BLaER1 (cell line): ENCODE results near the gene CLHC1.
"Not testable (repeated sequence)": the region's sequence is repeated elsewhere in the genome, so short reads cannot be mapped to it uniquely, and the experiment has no call there.

ENCODE experiments used
- H3K27ac ChIP-seq: shearing (Covaris generic); formaldehyde crosslinking; 2 replicates; pipeline ENCODE4 v1.8.1; 2022
- H3K27me3 ChIP-seq: shearing (Covaris generic); formaldehyde crosslinking; 2 replicates; pipeline ENCODE4 v1.8.1; 2022
- H3K36me3 ChIP-seq: shearing (Covaris generic); formaldehyde crosslinking; 2 replicates; pipeline ENCODE4 v1.8.1; 2022
- H3K4me1 ChIP-seq: shearing (Covaris generic); formaldehyde crosslinking; 2 replicates; pipeline ENCODE4 v1.8.1; 2022
- H3K4me2 ChIP-seq: shearing (Covaris generic); formaldehyde crosslinking; 2 replicates; pipeline ENCODE4 v1.8.1; 2022
- H3K4me3 ChIP-seq: shearing (Covaris generic); formaldehyde crosslinking; 2 replicates; pipeline ENCODE4 v1.8.1; 2022
- H3K9ac ChIP-seq: shearing (Covaris generic); formaldehyde crosslinking; 2 replicates; pipeline ENCODE4 v1.8.1; 2022
- H3K9me3 ChIP-seq: shearing (Covaris generic); formaldehyde crosslinking; 2 replicates; pipeline ENCODE4 v1.8.1; 2022
- H4K20me1 ChIP-seq: shearing (Covaris generic); formaldehyde crosslinking; 2 replicates; pipeline ENCODE4 v1.8.1; 2022
- Cebpa-rat ChIP-seq: shearing (Covaris generic); IDR thresholded peaks from 2 replicates; pipeline ENCODE4 v1.8.1; 2022

CLHC1 gene

GRCh38 chr2:55252832-55253231 lies 20.7 kb upstream of the CLHC1 start:
- H3K27ac ChIP-seq: no peak overlapping the region
- no peaks in the 10 kb centered on the region for H4K20me1 ChIP-seq
- no peaks in the 10 kb centered on the region for H3K27me3 ChIP-seq
- no peaks in the 10 kb centered on the region for H3K9me3 ChIP-seq
- no peaks in the 10 kb centered on the region for H3K4me1 ChIP-seq
- H3K9ac ChIP-seq: no peak overlapping the region
- H3K4me3 ChIP-seq: no peak overlapping the region
- no peak for TF ChIP-seq Cebpa-rat
- no peak overlapping the region for H3K4me2 ChIP-seq
- peaks cover 67% of the 10 kb centered on the region for H3K36me3 ChIP-seq

GRCh38 chr2:55247025-55247424 lies 14.9 kb upstream of the CLHC1 start:
- Histone ChIP-seq H3K4me1 (peaks cover 4% of the 10 kb centered on the region), H3K4me2 (no peak overlapping the region), H3K27ac (no peak overlapping the region), H3K4me3 (no peak overlapping the region), H3K27me3 (no peaks in the 10 kb centered on the region), H3K9me3 (no peaks in the 10 kb centered on the region), H3K36me3 (peaks cover 62% of the 10 kb centered on the region), H4K20me1 (no peaks in the 10 kb centered on the region), H3K9ac (no peak overlapping the region)
- no peak for TF ChIP-seq Cebpa-rat

GRCh38 chr2:55245411-55245810 lies 13.3 kb upstream of the CLHC1 start:
- TF ChIP-seq Cebpa-rat: no peak
- H4K20me1 ChIP-seq: no peaks in the 10 kb centered on the region
- H3K27ac ChIP-seq: no peak overlapping the region
- no peaks in the 10 kb centered on the region for H3K27me3 ChIP-seq
- no peak overlapping the region for H3K9ac ChIP-seq
- peaks cover 13% of the 10 kb centered on the region for H3K4me1 ChIP-seq
- H3K9me3 ChIP-seq: no peaks in the 10 kb centered on the region
- H3K4me2 ChIP-seq: no peak overlapping the region
- H3K4me3 ChIP-seq: no peak overlapping the region
- H3K36me3 ChIP-seq: peaks cover 65% of the 10 kb centered on the region

- Histone ChIP-seq H3K4me1 (peaks cover 22% of the 10 kb centered on the region), H3K4me3 (no peak overlapping the region), H3K9ac (no peak overlapping the region), H3K4me2 (no peak overlapping the region), H3K27ac (no peak overlapping the region), H4K20me1 (no peaks in the 10 kb centered on the region), H3K9me3 (no peaks in the 10 kb centered on the region), H3K27me3 (no peaks in the 10 kb centered on the region), H3K36me3 (peaks cover 56% of the 10 kb centered on the region)
- no peak for TF ChIP-seq Cebpa-rat
Measured at GRCh38 chr2:55242617-55243016, 10.5 kb upstream of the CLHC1 start.

- H4K20me1 ChIP-seq, H3K27ac ChIP-seq, H3K9ac ChIP-seq, H3K27me3 ChIP-seq, H3K9me3 ChIP-seq, H3K4me3 ChIP-seq: not testable (repeated sequence)
- H3K4me2 ChIP-seq: peak overlapping the region; percentile 37
- peaks cover 22% of the 10 kb centered on the region for H3K4me1 ChIP-seq
- H3K36me3 ChIP-seq: peaks cover 57% of the 10 kb centered on the region
Measured at GRCh38 chr2:55241582-55241981, 9.5 kb upstream of the CLHC1 start.

- H3K27ac ChIP-seq: no peak overlapping the region
- no peak overlapping the region for H3K4me2 ChIP-seq
- no peak for TF ChIP-seq Cebpa-rat
Measured at GRCh38 chr2:55239656-55240222, 7.6 kb upstream of the CLHC1 start.

GRCh38 chr2:55236992-55237543 lies 5.0 kb upstream of the CLHC1 start:
- Histone ChIP-seq H3K4me2 (no peak overlapping the region), H3K36me3 (peaks cover 62% of the 10 kb centered on the region), H3K9me3 (no peaks in the 10 kb centered on the region), H3K4me3 (no peak overlapping the region), H3K27ac (no peak overlapping the region), H3K27me3 (no peaks in the 10 kb centered on the region), H3K4me1 (peaks cover 40% of the 10 kb centered on the region), H4K20me1 (peaks cover 40% of the 10 kb centered on the region), H3K9ac (no peak overlapping the region)
- TF ChIP-seq Cebpa-rat: no peak

More at GRCh38 chr2:55239656-55240222, 7.6 kb upstream of the CLHC1 start:
- no peaks in the 10 kb centered on the region for H3K27me3 ChIP-seq
- no peak overlapping the region for H3K4me3 ChIP-seq
- H3K9ac ChIP-seq: no peak overlapping the region
- peaks cover 24% of the 10 kb centered on the region for H4K20me1 ChIP-seq
- H3K4me1 ChIP-seq: peaks cover 29% of the 10 kb centered on the region
- no peaks in the 10 kb centered on the region for H3K9me3 ChIP-seq
- peaks cover 58% of the 10 kb centered on the region for H3K36me3 ChIP-seq

- H3K36me3 ChIP-seq: peaks cover 54% of the 10 kb centered on the region
- no peak overlapping the region for H3K4me3 ChIP-seq
- peaks cover 39% of the 10 kb centered on the region for H3K4me1 ChIP-seq
- H3K4me2 ChIP-seq: no peak overlapping the region
- no peaks in the 10 kb centered on the region for H3K9me3 ChIP-seq
- H4K20me1 ChIP-seq: peaks cover 40% of the 10 kb centered on the region
- H3K27ac ChIP-seq: no peak overlapping the region
- H3K9ac ChIP-seq: no peak overlapping the region
- no peak for TF ChIP-seq Cebpa-rat
- no peaks in the 10 kb centered on the region for H3K27me3 ChIP-seq
Measured at GRCh38 chr2:55235724-55236538, 3.8 kb upstream of the CLHC1 start.

GRCh38 chr2:55233658-55233940 lies 1.5 kb upstream of the CLHC1 start:
- H3K27me3 ChIP-seq: no peaks in the 10 kb centered on the region
- peak overlapping the region; percentile 98 for H3K27ac ChIP-seq
- H3K9ac ChIP-seq: peak overlapping the region; percentile 98
- peak overlapping the region; percentile 90 for H3K4me3 ChIP-seq
- H3K36me3 ChIP-seq: peaks cover 56% of the 10 kb centered on the region
- H4K20me1 ChIP-seq: peaks cover 40% of the 10 kb centered on the region
- H3K4me2 ChIP-seq: peak overlapping the region; percentile 96
- H3K9me3 ChIP-seq: no peaks in the 10 kb centered on the region
- peaks cover 33% of the 10 kb centered on the region for H3K4me1 ChIP-seq
- no peak for TF ChIP-seq Cebpa-rat

- peaks cover 51% of the 10 kb centered on the region for H3K36me3 ChIP-seq
Measured at GRCh38 chr2:55232863-55233657, 967 bp upstream of the CLHC1 start.

More at GRCh38 chr2:55232863-55233657, 967 bp upstream of the CLHC1 start:
- Histone ChIP-seq H3K27ac (peak overlapping the region; percentile 98), H3K4me3 (peak overlapping the region; percentile 90), H4K20me1 (peaks cover 40% of the 10 kb centered on the region), H3K4me1 (peaks cover 37% of the 10 kb centered on the region), H3K27me3 (no peaks in the 10 kb centered on the region), H3K4me2 (peak overlapping the region; percentile 96), H3K9me3 (no peaks in the 10 kb centered on the region), H3K9ac (peak overlapping the region; percentile 98)
- TF ChIP-seq Cebpa-rat: no peak
